Hepatocyte (in vitro differentiated cells): Measurements from ENCODE around the gene ZNF154. TPM values are rescaled to one million over a fixed set of nuclear protein-coding genes. Genes with fewer than 3 reads are reported as not detected.

Experiments used
- DNase-seq: peaks from one replicate; pipeline ENCODE4 v3.0.0-alpha.2; 2016; ENCODE audit warnings: low spot score
- H2AFZ ChIP-seq: fragments of 200-600 bp; sonication (generic); 2 replicates; pipeline ENCODE4 v1.6.0; 2016; ENCODE audit warnings: antibody characterized with exemption, mild to moderate bottlenecking
- H3K27ac ChIP-seq: fragments of 200-600 bp; sonication (generic); 2 replicates; pipeline ENCODE4 v1.5.1; 2016; ENCODE audit warnings: mild to moderate bottlenecking
- H3K27me3 ChIP-seq: fragments of 200-600 bp; sonication (generic); 2 replicates; pipeline ENCODE4 v1.6.1; 2016
- H3K36me3 ChIP-seq: fragments of 200-600 bp; sonication (generic); replicated peaks from 2 replicates; pipeline ENCODE4 v1.5.1; 2016; ENCODE audit warnings: low read depth; ENCODE audit not compliant: insufficient read depth
- H3K4me1 ChIP-seq: fragments of 200-600 bp; sonication (generic); 2 replicates; pipeline ENCODE4 v1.5.1; 2016; ENCODE audit warnings: mild to moderate bottlenecking, moderate library complexity; ENCODE audit not compliant: insufficient read depth
- H3K4me2 ChIP-seq: fragments of 200-600 bp; sonication (generic); 2 replicates; pipeline ENCODE4 v1.6.0; 2016
- H3K4me3 ChIP-seq: fragments of 200-600 bp; sonication (generic); 2 replicates; pipeline ENCODE4 v1.5.1; 2016; ENCODE audit warnings: mild to moderate bottlenecking
- H3K79me2 ChIP-seq: fragments of 200-600 bp; sonication (generic); 2 replicates; pipeline ENCODE4 v1.6.0; 2017; ENCODE audit warnings: mild to moderate bottlenecking
- H3K9me2 ChIP-seq: fragments of 200-600 bp; sonication (generic); replicated peaks from 2 replicates; pipeline ENCODE4 v1.6.0; 2017; ENCODE audit warnings: mild to moderate bottlenecking; ENCODE audit not compliant: insufficient read depth
- H3K9me3 ChIP-seq: fragments of 200-600 bp; sonication (generic); 2 replicates; pipeline ENCODE4 v1.5.1; 2016; ENCODE audit warnings: low read depth, mild to moderate bottlenecking
- H4K20me1 ChIP-seq: fragments of 200-600 bp; sonication (generic); 2 replicates; pipeline ENCODE4 v1.6.0; 2016; ENCODE audit warnings: mild to moderate bottlenecking; ENCODE audit not compliant: insufficient read depth, poor library complexity, severe bottlenecking
- EZH2 ChIP-seq: fragments of 200-600 bp; sonication (generic); IDR thresholded peaks from 2 replicates; pipeline ENCODE4 v1.6.1; 2016; ENCODE audit warnings: antibody characterized with exemption, mild to moderate bottlenecking, borderline replicate concordance
- EZH2phosphoT487 ChIP-seq: fragments of 200-600 bp; sonication (generic); IDR thresholded peaks from one replicate; pipeline ENCODE4 v1.6.1; 2018; ENCODE audit warnings: antibody characterized with exemption, mild to moderate bottlenecking, low read depth, moderate library complexity; ENCODE audit not compliant: unreplicated experiment, severe bottlenecking
- WGBS: methylation state at CpG from one replicate; pipeline ENCODE4 v1.1.6; 2016; ENCODE audit warnings: low lambda C conversion rate; ENCODE audit errors: missing lambda C conversion rate; 5-methylcytosine and 5-hydroxymethylcytosine counted together
- polyA plus RNA-seq: library from polyadenylated mRNA; unstranded; fragments of >200 nt; fragmentation: Nextera tagmentation; extraction: Ambion mirVana; gene quantifications from 2 replicates; pipeline ENCODE4 v1.2.1, GENCODE V29; 2016
- total RNA-seq: library from RNA; depleted of rRNA; stranded (reverse); fragments of >200 nt; gene quantifications from 2 replicates; pipeline ENCODE4 v1.2.3, GENCODE V29; 2014
- TF ChIP-seq, protein P1 (sequence below): fragments of 200-600 bp; sonication (generic); IDR thresholded peaks from 2 replicates; pipeline ENCODE4 v1.5.1; 2016; ENCODE audit warnings: antibody characterized with exemption, mild to moderate bottlenecking; ENCODE audit not compliant: poor library complexity

The ZNF154 gene
- total and polyA plus RNA-seq, 2 experiments from 2014 or later, result 3.5 to 11.1 TPM

DNA sequence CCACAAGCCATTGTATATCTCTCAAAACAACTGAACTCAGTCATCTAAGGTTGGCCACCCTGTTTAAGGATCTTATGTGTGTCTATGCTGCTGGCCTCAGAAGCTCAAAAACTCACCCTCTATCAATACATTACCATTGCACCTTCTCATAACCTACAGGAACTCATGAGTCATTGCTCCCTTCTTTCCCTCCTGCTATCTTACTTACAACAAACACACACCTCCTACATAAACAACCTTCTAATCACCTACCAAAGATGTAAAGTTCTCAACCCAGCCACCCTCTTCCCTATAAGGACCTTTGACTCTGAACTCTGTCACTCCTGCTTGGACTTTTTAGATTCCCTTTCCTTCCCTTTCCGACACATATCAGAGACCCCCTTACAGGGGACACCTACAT, 53.6 kb downstream of the ZNF154 start:
- Histone ChIP-seq H3K9me3 (no peaks in the 10 kb centered on the region), H2AFZ (no peak overlapping the region), H3K27me3 (peaks cover 7% of the 10 kb centered on the region), H3K36me3 (no peaks in the 10 kb centered on the region), H3K4me2 (peak overlapping the region; percentile 39), H3K79me2 (no peaks in the 10 kb centered on the region), H3K4me3 (no peak overlapping the region), H3K9me2 (no peaks in the 10 kb centered on the region), H3K4me1 (peaks cover 4% of the 10 kb centered on the region), H3K27ac (peak overlapping the region; percentile 67), H4K20me1 (no peaks in the 10 kb centered on the region)
- TF ChIP-seq EZH2 (no peak), EZH2phosphoT487 (no peak)
- TF ChIP-seq, protein P1, sequence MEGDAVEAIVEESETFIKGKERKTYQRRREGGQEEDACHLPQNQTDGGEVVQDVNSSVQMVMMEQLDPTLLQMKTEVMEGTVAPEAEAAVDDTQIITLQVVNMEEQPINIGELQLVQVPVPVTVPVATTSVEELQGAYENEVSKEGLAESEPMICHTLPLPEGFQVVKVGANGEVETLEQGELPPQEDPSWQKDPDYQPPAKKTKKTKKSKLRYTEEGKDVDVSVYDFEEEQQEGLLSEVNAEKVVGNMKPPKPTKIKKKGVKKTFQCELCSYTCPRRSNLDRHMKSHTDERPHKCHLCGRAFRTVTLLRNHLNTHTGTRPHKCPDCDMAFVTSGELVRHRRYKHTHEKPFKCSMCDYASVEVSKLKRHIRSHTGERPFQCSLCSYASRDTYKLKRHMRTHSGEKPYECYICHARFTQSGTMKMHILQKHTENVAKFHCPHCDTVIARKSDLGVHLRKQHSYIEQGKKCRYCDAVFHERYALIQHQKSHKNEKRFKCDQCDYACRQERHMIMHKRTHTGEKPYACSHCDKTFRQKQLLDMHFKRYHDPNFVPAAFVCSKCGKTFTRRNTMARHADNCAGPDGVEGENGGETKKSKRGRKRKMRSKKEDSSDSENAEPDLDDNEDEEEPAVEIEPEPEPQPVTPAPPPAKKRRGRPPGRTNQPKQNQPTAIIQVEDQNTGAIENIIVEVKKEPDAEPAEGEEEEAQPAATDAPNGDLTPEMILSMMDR, result no peak
- DNase-seq, result peak; percentile 9
- WGBS, result 47% methylated on average over 1 of the region's 1 CpG

DNA sequence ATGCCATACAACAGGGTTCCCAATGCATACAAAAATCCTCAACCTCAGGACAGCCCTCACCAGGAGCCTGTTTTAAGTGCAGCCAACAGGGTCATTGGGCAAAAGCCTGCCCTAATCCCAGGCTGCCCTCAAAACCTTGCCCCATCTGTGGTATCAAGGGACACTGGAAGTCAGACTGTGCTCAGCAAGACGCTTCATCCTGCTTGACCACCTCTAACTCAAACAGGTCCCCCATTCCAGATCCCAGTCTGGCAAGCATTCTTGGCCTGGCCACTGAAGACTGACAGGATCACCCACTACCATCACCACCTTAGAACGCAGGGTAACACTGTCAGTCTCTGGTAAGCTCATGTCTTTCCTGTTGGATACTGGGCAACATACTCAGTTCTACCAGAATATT, 55.3 kb downstream of the ZNF154 start:
- no peak overlapping the region for H3K4me3 ChIP-seq
- H3K27me3 ChIP-seq, result no peaks in the 10 kb centered on the region
- H3K79me2 ChIP-seq, result no peaks in the 10 kb centered on the region
- H3K9me2 ChIP-seq, result no peaks in the 10 kb centered on the region
- no peak overlapping the region for H3K4me2 ChIP-seq
- no peaks in the 10 kb centered on the region for H3K36me3 ChIP-seq
- DNase-seq, result no peak
- peaks cover 4% of the 10 kb centered on the region for H3K4me1 ChIP-seq
- TF ChIP-seq, protein P1, result no peak
- TF ChIP-seq EZH2phosphoT487 (no peak), EZH2 (no peak)
- no peaks in the 10 kb centered on the region for H4K20me1 ChIP-seq
- H2AFZ ChIP-seq, result no peak overlapping the region
- H3K9me3 ChIP-seq, result no peaks in the 10 kb centered on the region
- WGBS, result 92% methylated on average over 2 of the region's 2 CpGs
- no peak overlapping the region for H3K27ac ChIP-seq

DNA sequence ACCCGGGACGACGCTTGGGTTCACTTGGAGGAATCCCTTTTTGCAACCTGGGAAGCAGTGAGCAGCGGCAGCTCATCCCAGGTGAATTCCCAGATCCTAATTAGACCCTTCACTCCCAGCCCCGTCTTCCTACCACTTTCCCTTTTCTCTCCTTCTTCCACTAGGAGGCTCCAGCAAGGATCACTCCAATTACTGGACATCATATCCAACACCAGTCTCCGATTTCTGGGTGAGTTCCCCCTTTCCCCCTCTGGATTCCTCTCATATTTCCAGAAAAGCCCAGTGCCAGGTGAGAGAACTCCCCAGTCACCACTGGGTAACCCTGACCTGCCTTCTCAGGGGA, 57.4 kb downstream of the ZNF154 start:
- DNase-seq, result no peak
- peaks cover 4% of the 10 kb centered on the region for H3K4me1 ChIP-seq
- no peaks in the 10 kb centered on the region for H3K36me3 ChIP-seq
- H3K9me2 ChIP-seq, result no peaks in the 10 kb centered on the region
- WGBS, result 68% methylated on average over 6 of the region's 6 CpGs
- peak overlapping the region; percentile 65 for H3K27ac ChIP-seq
- peak overlapping the region; percentile 56 for H2AFZ ChIP-seq
- H3K4me2 ChIP-seq, result peak overlapping the region; percentile 55
- TF ChIP-seq EZH2, result no peak
- TF ChIP-seq, protein P1, result peak; percentile 5
- no peak for TF ChIP-seq EZH2phosphoT487
- H3K4me3 ChIP-seq, result no peak overlapping the region
- H3K27me3 ChIP-seq, result no peaks in the 10 kb centered on the region
- H3K79me2 ChIP-seq, result no peaks in the 10 kb centered on the region
- H4K20me1 ChIP-seq, result no peaks in the 10 kb centered on the region
- H3K9me3 ChIP-seq, result no peaks in the 10 kb centered on the region

DNA sequence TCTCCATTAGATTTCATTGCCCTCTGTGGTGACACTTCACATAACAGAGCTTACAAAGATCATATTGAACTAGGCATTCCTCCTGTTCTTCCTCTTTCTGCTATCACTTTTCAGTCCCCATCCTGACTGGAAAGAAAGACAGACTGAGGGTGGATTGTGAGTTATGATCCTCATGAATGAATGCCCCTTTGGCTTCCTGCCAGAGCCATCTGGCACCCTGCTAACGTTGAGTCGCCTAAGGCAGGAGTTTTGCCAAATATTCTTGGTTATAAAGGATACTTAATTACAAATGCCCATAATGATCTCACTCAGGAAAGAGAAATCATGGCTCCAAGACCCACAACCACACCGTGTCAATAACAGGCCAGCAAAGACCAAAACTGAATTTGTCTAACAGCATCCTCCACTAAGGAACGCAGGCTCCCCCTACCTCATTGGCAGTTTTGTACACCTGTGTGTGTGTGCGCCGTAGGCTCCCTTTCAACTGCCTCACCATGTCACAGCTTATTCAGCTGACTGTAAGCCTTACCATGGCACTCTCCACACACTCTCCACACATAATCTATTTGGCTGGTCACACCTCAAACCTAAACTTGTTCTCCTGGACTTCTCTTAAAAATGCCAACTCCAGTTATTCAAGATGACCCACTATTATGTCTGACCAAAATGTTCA, 60.5 kb downstream of the ZNF154 start:
- Histone ChIP-seq H3K36me3 (no peaks in the 10 kb centered on the region), H3K27me3 (no peaks in the 10 kb centered on the region), H3K4me3 (no peak overlapping the region), H4K20me1 (no peaks in the 10 kb centered on the region), H3K79me2 (no peaks in the 10 kb centered on the region), H3K9me2 (no peaks in the 10 kb centered on the region), H3K4me1 (no peaks in the 10 kb centered on the region), H3K4me2 (no peak overlapping the region), H3K27ac (no peak overlapping the region), H2AFZ (no peak overlapping the region), H3K9me3 (no peaks in the 10 kb centered on the region)
- DNase-seq, result no peak
- WGBS, result 79% methylated on average over 6 of the region's 6 CpGs
- TF ChIP-seq EZH2phosphoT487, result no peak
- TF ChIP-seq EZH2, result no peak
- TF ChIP-seq, protein P1, result no peak
